Thyroid gland (tissue), 4 donors: Measurements from ENCODE around the gene DUS1L. TPM values are rescaled to one million over a fixed set of nuclear protein-coding genes. Genes with fewer than 3 reads are reported as not detected.

Experiments used
- DNase-seq, 2 donors: peaks; one replicate each; pipeline ENCODE4 v3.0.0-alpha.2; 2019
- H3K27ac ChIP-seq, 3 donors: fragments of 200-600 bp; sonication (generic); 1 replicate in 2 of 3; 2 replicates in 1 of 3; pipeline ENCODE4 v1.5.1; 2016 to 2019; ENCODE audit warnings: mild to moderate bottlenecking in 1 of 3, moderate library complexity in 1 of 3
- H3K27me3 ChIP-seq: fragments of 200-600 bp; sonication (generic); one replicate; pipeline ENCODE4 v1.5.1; 2019
- H3K36me3 ChIP-seq, 2 donors: fragments of 200-600 bp; sonication (generic); one replicate each; pipeline ENCODE4 v1.5.1; 2016 to 2019
- H3K4me1 ChIP-seq, 2 donors: fragments of 200-600 bp; sonication (generic); one replicate each; pipeline ENCODE4 v1.5.1; 2017 to 2019
- H3K4me3 ChIP-seq, 3 donors: fragments of 200-600 bp; sonication (generic); replicated peaks in 1 of 3; 1 replicate in 2 of 3; 2 replicates in 1 of 3; pipeline ENCODE4 v1.5.1; 2016; ENCODE audit warnings: mild to moderate bottlenecking in 1 of 3
- H3K9me3 ChIP-seq: fragments of 200-600 bp; sonication (generic); one replicate; pipeline ENCODE4 v1.5.1; 2017
- POLR2A ChIP-seq, 2 donors: fragments of 450-650 bp; IDR thresholded peaks; one replicate each; pipeline ENCODE4 v1.6.1; 2017; ENCODE audit warnings: antibody characterized with exemption in 2 of 2, mild to moderate bottlenecking in 2 of 2, moderate library complexity in 1 of 2
- WGBS, 2 donors: methylation state at CpG; one replicate each; pipeline ENCODE4 v1.1.5; 2017; 5-methylcytosine and 5-hydroxymethylcytosine counted together
- intact Hi-C: fragments of 100-400 bp; cut with DNase I; formaldehyde crosslinking; loops from one replicate; pipeline ENCODE4 v1.15.1; 2023
- total RNA-seq, 4 donors: library from RNA; depleted of rRNA; stranded (reverse); fragments of >200 nt; gene quantifications; one replicate each; pipeline ENCODE4 v1.2.3, GENCODE V29; 2016
- TF ChIP-seq, protein P1 (sequence below), 6 experiments: fragments of 200-600 bp in 3 of 6; fragments of 450-650 bp in 3 of 6; sonication (generic) in 3 of 6; IDR thresholded peaks; one replicate each; pipeline ENCODE4 v1.5.1; 2016 to 2019; ENCODE audit warnings: antibody characterized with exemption in 6 of 6, mild to moderate bottlenecking in 2 of 6, inconsistent platforms in 1 of 6, moderate library complexity in 1 of 6

The DUS1L gene
- total RNA-seq, 4 donors from 2014 or later, result 58.7 to 90.5 (median 75.5) TPM

DNA sequence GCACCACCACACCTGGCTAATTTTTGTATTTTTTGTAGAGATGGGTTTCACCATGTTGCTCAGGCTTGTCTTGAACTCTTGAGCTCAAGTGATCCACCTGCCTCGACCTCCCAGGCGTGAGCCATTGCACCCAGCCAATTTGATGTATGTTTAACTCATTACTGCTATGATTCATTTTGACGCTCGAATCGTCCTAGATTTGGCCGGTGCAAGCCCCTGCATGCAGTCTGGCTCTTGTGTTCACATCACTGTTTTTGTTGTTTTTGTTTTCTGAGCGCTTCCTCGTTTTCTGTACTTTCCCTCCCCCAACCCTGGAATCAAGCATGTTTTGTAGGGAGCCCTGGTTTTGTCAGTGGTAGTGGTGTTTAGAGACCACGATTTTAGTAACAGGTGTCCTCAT lies 7.8 kb upstream of the DUS1L start:
- Histone ChIP-seq H3K27ac (no peak overlapping the region), H3K4me1 (no peaks in the 10 kb centered on the region), H3K9me3 (no peaks in the 10 kb centered on the region), H3K4me3 (no peak overlapping the region), H3K36me3 (no peaks in the 10 kb centered on the region), H3K27me3 (no peaks in the 10 kb centered on the region)
- TF ChIP-seq, protein P1, sequence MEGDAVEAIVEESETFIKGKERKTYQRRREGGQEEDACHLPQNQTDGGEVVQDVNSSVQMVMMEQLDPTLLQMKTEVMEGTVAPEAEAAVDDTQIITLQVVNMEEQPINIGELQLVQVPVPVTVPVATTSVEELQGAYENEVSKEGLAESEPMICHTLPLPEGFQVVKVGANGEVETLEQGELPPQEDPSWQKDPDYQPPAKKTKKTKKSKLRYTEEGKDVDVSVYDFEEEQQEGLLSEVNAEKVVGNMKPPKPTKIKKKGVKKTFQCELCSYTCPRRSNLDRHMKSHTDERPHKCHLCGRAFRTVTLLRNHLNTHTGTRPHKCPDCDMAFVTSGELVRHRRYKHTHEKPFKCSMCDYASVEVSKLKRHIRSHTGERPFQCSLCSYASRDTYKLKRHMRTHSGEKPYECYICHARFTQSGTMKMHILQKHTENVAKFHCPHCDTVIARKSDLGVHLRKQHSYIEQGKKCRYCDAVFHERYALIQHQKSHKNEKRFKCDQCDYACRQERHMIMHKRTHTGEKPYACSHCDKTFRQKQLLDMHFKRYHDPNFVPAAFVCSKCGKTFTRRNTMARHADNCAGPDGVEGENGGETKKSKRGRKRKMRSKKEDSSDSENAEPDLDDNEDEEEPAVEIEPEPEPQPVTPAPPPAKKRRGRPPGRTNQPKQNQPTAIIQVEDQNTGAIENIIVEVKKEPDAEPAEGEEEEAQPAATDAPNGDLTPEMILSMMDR (IDR thresholded peaks at IDR 0.05), result no peak
- no peak for TF ChIP-seq POLR2A (IDR thresholded peaks at IDR 0.05)
- intact Hi-C loops, result no loop called here
- DNase-seq, result no peak
- 73 to 78% methylated on average over 9 of the region's 9 CpGs for WGBS, 2 donors

DNA sequence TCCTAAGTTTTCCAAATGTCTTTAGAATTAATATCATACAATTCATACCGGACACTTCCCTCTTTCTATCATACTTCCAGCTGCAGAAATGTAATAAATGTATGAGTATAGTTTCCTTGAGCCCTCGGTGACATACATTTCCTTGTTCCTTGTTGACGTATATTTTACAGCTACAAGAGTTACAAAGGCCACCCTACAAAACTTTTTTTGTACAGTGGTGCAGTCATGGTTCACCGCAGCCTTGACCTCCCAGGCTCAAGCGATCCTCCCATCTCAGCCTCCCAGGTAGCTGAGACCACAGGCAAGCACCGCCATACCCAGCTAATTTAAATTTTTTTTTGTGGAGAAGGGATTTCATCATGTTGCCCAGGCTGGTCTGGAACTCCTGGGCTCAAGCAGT lies 7.2 kb upstream of the DUS1L start:
- WGBS, 2 donors, result 86 to 92% methylated on average over 6 of the region's 6 CpGs
- intact Hi-C loops, result no loop called here

DNA sequence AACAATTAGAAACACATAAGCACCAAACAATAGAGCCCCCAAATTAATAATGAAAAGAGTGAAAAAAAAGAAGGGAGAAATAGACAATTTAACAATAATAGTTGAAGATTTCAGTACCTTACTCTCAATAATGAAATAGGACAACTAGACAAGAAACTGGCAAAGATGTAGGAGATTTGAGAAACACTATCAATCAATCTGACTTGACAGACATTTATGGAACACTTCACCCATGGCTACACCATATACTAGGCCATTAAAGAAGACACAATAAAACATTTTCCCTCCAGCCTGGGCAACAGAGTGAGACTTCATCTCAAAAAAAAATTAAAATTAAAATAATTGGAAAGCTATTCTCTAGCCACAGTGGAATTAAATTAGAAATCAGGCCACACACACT lies 5.0 kb upstream of the DUS1L start:
- no peak for DNase-seq
- TF ChIP-seq POLR2A (IDR thresholded peaks at IDR 0.05), result no peak
- TF ChIP-seq, protein P1 (IDR thresholded peaks at IDR 0.05), result no peak

More for the DNA sequence above, 7.2 kb upstream of the DUS1L start:
- H3K36me3 ChIP-seq, result no peaks in the 10 kb centered on the region
- TF ChIP-seq, protein P1 (IDR thresholded peaks at IDR 0.05), result no peak
- H3K27ac ChIP-seq, result no peak overlapping the region
- no peaks in the 10 kb centered on the region for H3K9me3 ChIP-seq
- H3K27me3 ChIP-seq, result no peaks in the 10 kb centered on the region
- no peak overlapping the region for H3K4me3 ChIP-seq
- no peaks in the 10 kb centered on the region for H3K4me1 ChIP-seq
- DNase-seq, result no peak

DNA sequence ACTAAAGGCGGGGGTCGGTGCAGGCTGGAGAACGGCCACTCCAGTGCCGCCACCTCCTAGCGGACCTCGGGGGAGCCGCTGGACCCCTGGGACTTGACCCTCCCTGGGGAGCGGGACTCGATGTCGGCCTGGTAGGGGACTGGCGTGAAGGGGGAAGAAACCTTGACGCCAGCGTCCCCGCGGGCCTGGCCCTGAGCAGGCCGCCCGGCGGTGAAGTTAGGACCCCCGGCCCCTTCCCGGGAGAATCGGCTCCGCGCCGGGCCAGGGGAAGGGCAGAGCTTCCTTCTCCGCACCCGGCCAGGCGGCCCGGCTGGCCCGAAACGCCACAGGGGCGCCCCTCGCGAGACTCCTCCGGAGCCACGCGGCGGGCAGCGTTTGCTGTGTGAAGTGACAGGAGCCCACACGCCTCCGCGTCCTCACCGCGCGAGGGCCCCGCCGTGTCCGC lies 389 bp downstream of the DUS1L start:
- peak overlapping the region; percentile 36 to 79 (median 45) for H3K27ac ChIP-seq
- peak; percentile 15 to 27 for DNase-seq
- H3K27me3 ChIP-seq, result no peaks in the 10 kb centered on the region
- 3% methylated on average over 8 of the region's 47 CpGs; no CpG with 5 or more reads in 1 of the 2 donors for WGBS, 2 donors
- peak overlapping the region; percentile 47 to 91 (median 79) for H3K4me3 ChIP-seq
- peaks cover 20 to 28% of the 10 kb centered on the region in 2 donors for H3K4me1 ChIP-seq
- no peaks in the 10 kb centered on the region for H3K9me3 ChIP-seq
- intact Hi-C loops, result no loop called here
- H3K36me3 ChIP-seq, result peaks cover 14 to 27% of the 10 kb centered on the region in 2 donors
- no peak for TF ChIP-seq POLR2A (IDR thresholded peaks at IDR 0.05)
- TF ChIP-seq, protein P1 (IDR thresholded peaks at IDR 0.05), result no peak

More for the DNA sequence above, 5.0 kb upstream of the DUS1L start:
- H3K9me3 ChIP-seq, result no peaks in the 10 kb centered on the region
- no peaks in the 10 kb centered on the region for H3K27me3 ChIP-seq
- no peak overlapping the region for H3K27ac ChIP-seq
- H3K36me3 ChIP-seq, result no peaks in the 10 kb centered on the region
- H3K4me1 ChIP-seq, result peaks cover 7 to 9% of the 10 kb centered on the region in 2 donors
- no peak overlapping the region for H3K4me3 ChIP-seq
- intact Hi-C loops, result no loop called here

DNA sequence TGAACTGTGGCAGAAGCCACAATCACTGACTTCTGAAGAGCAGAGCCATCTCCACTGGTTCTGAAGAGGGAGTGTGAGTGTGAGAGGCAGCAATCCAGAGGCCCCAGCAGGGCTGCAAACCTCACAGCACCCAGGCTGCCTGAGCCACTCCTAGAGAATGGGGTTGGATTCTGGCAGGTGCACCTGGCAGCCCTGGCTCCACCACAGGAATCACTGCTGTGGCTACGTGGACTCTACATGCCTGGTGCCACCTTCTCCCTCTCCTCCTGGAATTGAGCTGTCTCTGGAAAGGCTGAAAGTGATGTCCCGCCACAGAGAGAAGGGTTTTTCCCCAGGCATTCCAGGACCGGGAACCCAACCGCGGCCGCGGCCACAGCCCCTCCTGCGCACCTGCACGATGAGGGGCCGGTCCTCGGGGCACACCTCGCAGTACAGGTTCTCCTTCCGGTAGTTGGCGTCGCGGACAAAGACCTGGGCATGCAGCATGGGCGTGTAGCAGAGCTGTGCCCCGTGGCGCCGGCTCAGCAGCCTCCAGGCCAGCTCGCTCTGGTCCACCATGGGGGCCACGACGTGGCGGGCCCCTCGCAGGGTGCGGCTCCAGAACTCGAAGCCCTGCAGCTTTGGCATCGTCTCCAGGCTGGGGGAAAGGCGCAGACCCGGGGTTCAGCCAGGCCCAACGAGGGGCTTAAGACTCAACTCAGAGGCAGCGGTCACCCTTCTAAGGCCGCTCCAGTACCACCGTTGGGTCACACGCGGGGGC lies 991 bp downstream of the DUS1L start:
- Histone ChIP-seq H3K27ac (peak overlapping the region; percentile 36 to 79 (median 45)), H3K4me1 (peaks cover 20 to 28% of the 10 kb centered on the region in 2 donors), H3K36me3 (peaks cover 16 to 33% of the 10 kb centered on the region in 2 donors), H3K9me3 (no peaks in the 10 kb centered on the region), H3K4me3 (peak overlapping the region; percentile 47 to 91 (median 79)), H3K27me3 (no peaks in the 10 kb centered on the region)
- TF ChIP-seq, protein P1 (IDR thresholded peaks at IDR 0.05), result no peak
- TF ChIP-seq POLR2A (IDR thresholded peaks at IDR 0.05), result no peak
- peak; percentile 41 to 42 for DNase-seq
- intact Hi-C loops, result no loop called here
- WGBS, 2 donors, result 20 to 61% methylated on average over 5 to 6 of the region's 36 CpGs
